Measurements from ENCODE around the gene CASP10. TPM values are rescaled to one million over a fixed set of nuclear protein-coding genes. Genes with fewer than 3 reads are reported as not detected.

CASP10 gene
- total and polyA plus RNA-seq, 9 of the 15 experiments (the other 6 are each of a cell fraction or from before 2014, with no cell fraction given): 7.1 to 20.4 (median 10.8) TPM

GRCh38 chr2:201231781-201232466 is 49.0 kb downstream of the CASP10 start:
- H3K27me3 ChIP-seq (ENCODE audit: control insufficient read depth in 2 of 2, insufficient read depth in 2 of 2, low read length in 2 of 2): no peaks in the 10 kb centered on the region
- H3K9ac ChIP-seq (ENCODE audit: insufficient read depth in 1 of 2, low read depth in 2 of 2, low read length in 2 of 2): peak overlapping the region; percentile 47 to 67; a peak in 3 of 4 replicates
- H3K9me1 ChIP-seq (ENCODE audit: control insufficient read depth, insufficient read depth, low read length): no peaks in the 10 kb centered on the region
- BruUV-seq (replicated peaks): no TSS peak
- DNase-seq (ENCODE audit: extremely low read depth in 1 of 4, low spot score in 3 of 4) (peak; percentile 72 to 95 (median 78)), FAIRE-seq (peak; percentile 94), ATAC-seq (peak; percentile 67)
- no peak overlapping the region for H3K4me3 ChIP-seq
- peak overlapping the region; percentile 93 for H2AFZ ChIP-seq (ENCODE audit: low read depth, low read length)
- peaks cover 36% of the 10 kb centered on the region for H3K79me2 ChIP-seq (ENCODE audit: control insufficient read depth, insufficient read depth, low read length)
- 4% methylated on average over 7 of the region's 8 CpGs for WGBS (ENCODE audit: insufficient coverage, low coverage, missing lambda C conversion rate)
- H4K20me1 ChIP-seq (replicated peaks; ENCODE audit: control insufficient read depth, insufficient read depth, low read length): no peaks in the 10 kb centered on the region
- H3K9me3 ChIP-seq (replicated peaks; ENCODE audit: control insufficient read depth, insufficient read depth, low read depth, low read length): no peaks in the 10 kb centered on the region
- H3K4me2 ChIP-seq (ENCODE audit: insufficient read depth, low read length): peak overlapping the region; percentile 87
- H3K27ac ChIP-seq (ENCODE audit: extremely low read depth, low read depth, low read length): peak overlapping the region; percentile 71
- H3K36me3 ChIP-seq (ENCODE audit: control insufficient read depth, insufficient read depth, low read length): peaks cover 3% of the 10 kb centered on the region; the same call in 2 of the 3 replicates
- POLR2A ChIA-PET: interaction anchor here (0.7 to 3.1 kb wide), 8 partner anchors 9 to 343 kb away, joined by 3 to 24 read pairs (median 4); partner anchors contain the start of genes CASP10, CASP8, FLACC1 and NIF3L1
- peaks cover 4 to 10% of the 10 kb centered on the region in 2 experiments; a peak in 3 of 5 replicates for H3K4me1 ChIP-seq (replicated peaks in 1 of 2; ENCODE audit: control insufficient read depth in 2 of 2, insufficient read depth in 2 of 2, low read length in 2 of 2)
- in situ Hi-C loops (cut with MboI): loop anchor here (5.0 kb wide), 1 partner anchor 130 kb away; no protein-coding TSS in a partner anchor
- CTCF ChIA-PET (ENCODE audit: low intra/inter-chr PET ratio): interaction anchor here (0.5 to 2.9 kb wide), 3 partner anchors 49 to 353 kb away, joined by 3 to 13 read pairs (median 5); partner anchors contain the start of gene CASP10
- intact Hi-C loops (cut with micrococcal nuclease): loop anchor here (1.0 to 5.0 kb wide), 6 partner anchors 49 to 520 kb away; partner anchors contain the start of genes CASP10, HYCC2 and NDUFB3
- peak; percentile 40; the same call in 1 of the 2 replicates for TF ChIP-seq ATF7 (IDR thresholded peaks at IDR 0.05)
- no peak for TF ChIP-seq HEY1 (CRISPR knock-in tag; IDR thresholded peaks at IDR 0.05; ENCODE audit: borderline replicate concordance)
- no peak for TF ChIP-seq MTF1 (CRISPR knock-in tag; IDR thresholded peaks at IDR 0.05; ENCODE audit: borderline replicate concordance)
- no peak for TF ChIP-seq ZNF609 (CRISPR knock-in tag; IDR thresholded peaks at IDR 0.05; ENCODE audit: borderline replicate concordance)
- no peak for TF ChIP-seq ZNF431 (CRISPR knock-in tag; IDR thresholded peaks at IDR 0.05)

Data from K562 (cell line).